ENCODE results near the gene DLGAP5.

The DLGAP5 gene

DNA sequence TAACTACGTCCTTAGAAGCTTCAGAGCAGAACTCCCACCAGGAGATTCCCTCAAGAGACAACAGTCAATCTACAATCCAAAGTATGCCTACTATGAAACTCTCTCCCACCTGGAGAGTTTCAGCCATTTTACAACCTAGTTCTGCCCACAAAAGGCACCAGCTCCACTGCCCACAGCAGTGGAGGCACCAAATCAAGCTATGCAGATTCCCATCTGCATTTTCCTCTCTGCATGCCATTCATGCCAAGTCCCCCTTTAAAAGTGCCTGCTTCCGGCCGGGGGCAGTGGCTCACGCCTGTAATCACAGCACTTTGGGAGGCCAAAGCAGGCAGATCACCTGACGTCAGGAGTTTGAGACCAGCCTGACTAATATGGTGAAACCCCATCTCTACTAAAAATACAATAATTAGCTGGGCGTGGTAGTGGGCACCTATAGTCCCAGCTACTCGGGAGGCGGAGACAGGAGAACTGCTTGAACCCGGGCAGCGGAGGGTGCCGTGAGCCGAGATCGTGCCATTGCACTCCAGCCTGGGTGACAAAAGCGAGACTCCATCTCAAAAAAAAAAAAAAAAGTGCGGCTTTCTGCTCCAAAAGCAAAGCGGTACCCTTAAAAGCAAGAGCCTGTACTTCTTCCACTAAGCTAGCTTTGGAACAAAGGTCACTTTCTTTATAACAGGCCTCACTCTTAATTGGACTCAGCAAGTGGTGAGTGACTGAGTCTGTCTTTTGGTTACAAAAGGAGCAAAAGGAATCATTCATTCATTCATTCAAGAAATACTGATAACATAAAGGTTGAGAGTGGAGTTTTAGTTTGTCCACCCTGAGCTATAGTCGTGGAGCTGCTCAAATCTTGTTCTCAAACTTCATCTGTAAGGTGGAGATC, 10.1 kb upstream of the DLGAP5 start:
- H2AFZ ChIP-seq = no peak overlapping the region
- no peak overlapping the region for H3K4me2 ChIP-seq (ENCODE audit: low read length)
- H3K4me3 ChIP-seq (ENCODE audit: low read depth, low read length) = no peak overlapping the region
- H3K27me3 ChIP-seq (ENCODE audit: control insufficient read depth, insufficient read depth, low read length) = no peaks in the 10 kb centered on the region
- H3K9ac ChIP-seq = no peak overlapping the region
- H3K27ac ChIP-seq = no peak overlapping the region
- no peaks in the 10 kb centered on the region for H3K4me1 ChIP-seq
- H3K79me2 ChIP-seq = no peaks in the 10 kb centered on the region
- H3K9me3 ChIP-seq (ENCODE audit: control insufficient read depth, low read length) = no peaks in the 10 kb centered on the region
- H3K36me3 ChIP-seq (ENCODE audit: control insufficient read depth, insufficient read depth, low read length) = no peaks in the 10 kb centered on the region
- TF ChIP-seq, protein P1, sequence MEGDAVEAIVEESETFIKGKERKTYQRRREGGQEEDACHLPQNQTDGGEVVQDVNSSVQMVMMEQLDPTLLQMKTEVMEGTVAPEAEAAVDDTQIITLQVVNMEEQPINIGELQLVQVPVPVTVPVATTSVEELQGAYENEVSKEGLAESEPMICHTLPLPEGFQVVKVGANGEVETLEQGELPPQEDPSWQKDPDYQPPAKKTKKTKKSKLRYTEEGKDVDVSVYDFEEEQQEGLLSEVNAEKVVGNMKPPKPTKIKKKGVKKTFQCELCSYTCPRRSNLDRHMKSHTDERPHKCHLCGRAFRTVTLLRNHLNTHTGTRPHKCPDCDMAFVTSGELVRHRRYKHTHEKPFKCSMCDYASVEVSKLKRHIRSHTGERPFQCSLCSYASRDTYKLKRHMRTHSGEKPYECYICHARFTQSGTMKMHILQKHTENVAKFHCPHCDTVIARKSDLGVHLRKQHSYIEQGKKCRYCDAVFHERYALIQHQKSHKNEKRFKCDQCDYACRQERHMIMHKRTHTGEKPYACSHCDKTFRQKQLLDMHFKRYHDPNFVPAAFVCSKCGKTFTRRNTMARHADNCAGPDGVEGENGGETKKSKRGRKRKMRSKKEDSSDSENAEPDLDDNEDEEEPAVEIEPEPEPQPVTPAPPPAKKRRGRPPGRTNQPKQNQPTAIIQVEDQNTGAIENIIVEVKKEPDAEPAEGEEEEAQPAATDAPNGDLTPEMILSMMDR (IDR thresholded peaks at IDR 0.05) = no peak

DNA sequence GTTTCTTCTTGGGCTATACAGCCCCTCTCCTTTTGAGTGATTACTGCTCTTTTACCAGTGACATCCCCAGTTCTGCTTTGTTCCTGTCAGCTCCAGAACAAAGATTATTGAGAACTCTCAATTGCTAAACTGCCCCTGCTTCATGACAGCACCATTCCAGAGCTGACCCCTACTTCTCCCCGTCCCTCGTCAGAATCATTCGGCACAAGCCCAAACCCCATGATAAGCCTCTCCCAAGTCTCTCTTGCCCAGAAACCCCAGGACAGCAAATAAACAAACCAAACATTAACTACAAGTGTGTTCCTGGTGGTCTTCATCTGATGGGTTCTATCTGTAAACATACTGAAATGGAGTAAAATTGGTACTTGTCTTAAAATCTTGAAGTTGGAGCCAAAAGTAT, 9.3 kb upstream of the DLGAP5 start:
- TF ChIP-seq, protein P1 (IDR thresholded peaks at IDR 0.05) = no peak
- no peaks in the 10 kb centered on the region for H3K9me3 ChIP-seq (ENCODE audit: control insufficient read depth, low read length)

DNA sequence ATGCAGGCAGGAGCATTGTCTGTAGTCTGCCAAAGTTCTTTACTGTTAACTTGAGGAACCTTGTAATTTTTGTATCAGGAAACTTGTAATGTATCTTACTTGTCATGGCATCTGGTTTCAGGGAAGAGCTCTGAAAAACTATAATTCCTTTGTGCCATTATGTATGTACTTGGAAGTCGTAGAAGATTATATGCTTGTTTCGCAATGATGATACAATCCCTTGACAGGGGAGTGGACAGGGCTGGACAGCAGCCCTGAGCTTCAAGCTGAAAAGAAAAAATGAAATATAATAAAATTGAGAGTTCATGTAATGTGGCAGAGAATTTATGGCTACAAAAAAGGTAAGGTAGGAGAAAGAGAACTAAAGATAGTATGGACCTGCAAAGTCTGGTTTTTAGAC, 7.4 kb upstream of the DLGAP5 start:
- Histone ChIP-seq H3K9ac (no peak overlapping the region), H3K4me1 (no peaks in the 10 kb centered on the region), H3K4me2 (ENCODE audit: low read length) (no peak overlapping the region), H3K4me3 (ENCODE audit: low read depth, low read length) (no peak overlapping the region), H3K9me3 (ENCODE audit: control insufficient read depth, low read length) (no peaks in the 10 kb centered on the region), H3K27me3 (ENCODE audit: control insufficient read depth, insufficient read depth, low read length) (no peaks in the 10 kb centered on the region), H3K79me2 (no peaks in the 10 kb centered on the region), H3K36me3 (ENCODE audit: control insufficient read depth, insufficient read depth, low read length) (no peaks in the 10 kb centered on the region), H3K27ac (no peak overlapping the region), H2AFZ (no peak overlapping the region)
- TF ChIP-seq, protein P1 (IDR thresholded peaks at IDR 0.05) = no peak

More for the DNA sequence above, 9.3 kb upstream of the DLGAP5 start:
- Histone ChIP-seq H3K36me3 (ENCODE audit: control insufficient read depth, insufficient read depth, low read length) (no peaks in the 10 kb centered on the region), H2AFZ (no peak overlapping the region), H3K9ac (no peak overlapping the region), H3K27ac (no peak overlapping the region), H3K79me2 (no peaks in the 10 kb centered on the region), H3K4me3 (ENCODE audit: low read depth, low read length) (no peak overlapping the region), H3K4me2 (ENCODE audit: low read length) (no peak overlapping the region), H3K4me1 (no peaks in the 10 kb centered on the region), H3K27me3 (ENCODE audit: control insufficient read depth, insufficient read depth, low read length) (no peaks in the 10 kb centered on the region)

DNA sequence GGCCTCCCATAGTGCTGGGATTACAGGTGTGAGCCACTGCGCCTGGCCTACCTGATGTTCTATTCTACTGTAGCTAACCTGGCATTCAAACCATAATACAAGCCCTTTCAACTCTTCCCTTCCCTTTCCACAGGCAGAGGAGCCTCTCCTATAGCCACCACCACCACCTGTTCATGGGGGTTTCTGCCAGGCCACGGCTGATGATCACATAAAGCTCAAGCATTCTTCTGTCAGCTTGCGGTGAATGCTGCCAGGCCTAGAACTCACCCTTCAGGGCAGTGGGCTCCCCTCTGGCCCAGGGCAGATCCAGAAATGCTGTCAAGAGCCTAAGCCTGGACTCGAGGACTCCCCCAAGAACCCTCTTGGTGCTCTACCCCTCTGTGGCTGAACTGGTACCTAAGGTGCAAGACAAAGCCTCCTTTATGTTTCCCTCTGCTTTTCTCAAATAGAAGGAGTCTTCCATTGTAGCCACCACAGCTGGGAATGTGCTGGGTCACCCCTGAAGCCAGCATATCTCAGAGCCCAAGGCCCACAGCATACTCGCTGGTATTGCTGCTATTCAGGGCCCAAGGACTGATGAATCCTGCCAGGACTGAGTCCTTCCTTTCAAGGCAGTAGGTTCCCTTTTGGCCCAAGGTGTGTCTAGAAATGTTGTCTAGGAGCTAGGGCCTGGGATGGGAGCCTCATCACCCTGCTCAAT, 3.4 kb upstream of the DLGAP5 start:
- no peak overlapping the region for H3K27ac ChIP-seq
- no peaks in the 10 kb centered on the region for H3K9me3 ChIP-seq (ENCODE audit: control insufficient read depth, low read length)
- no peak overlapping the region for H3K4me2 ChIP-seq (ENCODE audit: low read length)
- H2AFZ ChIP-seq = no peak overlapping the region
- TF ChIP-seq, protein P1 (IDR thresholded peaks at IDR 0.05) = no peak
- no peak overlapping the region for H3K4me3 ChIP-seq (ENCODE audit: low read depth, low read length)
- H3K79me2 ChIP-seq = no peaks in the 10 kb centered on the region
- no peak overlapping the region for H3K9ac ChIP-seq
- no peaks in the 10 kb centered on the region for H3K4me1 ChIP-seq
- H3K36me3 ChIP-seq (ENCODE audit: control insufficient read depth, insufficient read depth, low read length) = no peaks in the 10 kb centered on the region
- H3K27me3 ChIP-seq (ENCODE audit: control insufficient read depth, insufficient read depth, low read length) = no peaks in the 10 kb centered on the region
